GM12878 (cell line): Measurements from ENCODE around the gene NPR2. TPM values are rescaled to one million over a fixed set of nuclear protein-coding genes. Genes with fewer than 3 reads are reported as not detected.

Experiments
- ATAC-seq: fragments of 200-7000 bp; cut with Tn5 transposase; 3 replicates; pipeline ENCODE4 v1.9.1; 2020; ENCODE audit warnings: mild to moderate bottlenecking, moderate library complexity
- BruUV-seq: library from RNA; stranded (reverse); fragments of 400-500 nt; replicated peaks from 2 replicates; lab custom pipeline; 2021; lab: Mats Ljungman, UMichigan
- CTCF ChIA-PET: fragments of 300-600 bp; sonication (Branson Sonifier 250); formaldehyde crosslinking; extraction: SDS; loops from one replicate; lab custom pipeline; 2021; ENCODE audit warnings: inconsistent platforms; lab: Yijun Ruan, JAX
- POLR2A ChIA-PET: fragments of 350-600 bp; formaldehyde crosslinking; extraction: SDS; loops from one replicate; lab custom pipeline; 2021; ENCODE audit warnings: inconsistent platforms; lab: Charles Lee
- RAD21 ChIA-PET: fragments of 300-600 bp; sonication (Branson Sonifier 250); formaldehyde crosslinking; loops from one replicate; lab custom pipeline; 2023; ENCODE audit warnings: antibody characterized with exemption; ENCODE audit not compliant: unreplicated experiment; lab: Charles Lee
- SMC1A ChIA-PET: fragments of 300-600 bp; sonication (Branson Sonifier 250); formaldehyde crosslinking; loops from one replicate; lab custom pipeline; 2023; ENCODE audit not compliant: unreplicated experiment, uncharacterized antibody; lab: Charles Lee
- DNase-seq: peaks from one replicate; pipeline ENCODE4 v3.0.0-alpha.2; 2011; ENCODE audit warnings: low read depth, low spot score
- FAIRE-seq: peaks from 3 replicates; lab custom pipeline; 2011; peaks lifted over from hg19 to GRCh38; lab: Jason Lieb, UNC
- H2AFZ ChIP-seq: 2 replicates; pipeline ENCODE4 v1.6.0; 2011; ENCODE audit warnings: low read depth, low read length, control low read depth; ENCODE audit not compliant: control insufficient read depth
- H3K27ac ChIP-seq: 2 replicates; pipeline ENCODE4 v1.5.1; 2011; ENCODE audit warnings: control low read depth; ENCODE audit not compliant: control insufficient read depth, insufficient read depth
- H3K27me3 ChIP-seq, 2 experiments: replicated peaks in 1 of 2; 2 replicates each; pipeline versions ENCODE4 v1.6.0 to v1.6.1; 2011; ENCODE audit warnings: low read length in 1 of 2; ENCODE audit not compliant: control insufficient read depth in 2 of 2, insufficient read depth in 2 of 2
- H3K36me3 ChIP-seq, 2 experiments: 2 replicates each; pipeline ENCODE4 v1.5.1; 2011; ENCODE audit warnings: low read length in 1 of 2; ENCODE audit not compliant: control insufficient read depth in 2 of 2, insufficient read depth in 2 of 2
- H3K4me1 ChIP-seq: 2 replicates; pipeline ENCODE4 v1.6.1; 2011; ENCODE audit warnings: mild to moderate bottlenecking, low read length, moderate library complexity, mixed read lengths; ENCODE audit not compliant: control insufficient read depth, insufficient read depth
- H3K4me2 ChIP-seq: 2 replicates; pipeline ENCODE4 v1.6.0; 2011; ENCODE audit warnings: control low read depth; ENCODE audit not compliant: control insufficient read depth, insufficient read depth
- H3K4me3 ChIP-seq: fragments of 200-600 bp; sonication (generic); 2 replicates; pipeline ENCODE4 v1.5.1; 2016
- H3K79me2 ChIP-seq: 2 replicates; pipeline ENCODE4 v1.6.0; 2011; ENCODE audit warnings: low read length; ENCODE audit not compliant: control insufficient read depth, insufficient read depth
- H3K9ac ChIP-seq: 2 replicates; pipeline ENCODE4 v1.8.0; 2011; ENCODE audit warnings: low read length, control low read depth, mixed read lengths; ENCODE audit not compliant: control insufficient read depth, insufficient read depth
- H3K9me3 ChIP-seq: replicated peaks from 3 replicates; pipeline ENCODE4 v1.5.1; 2011; ENCODE audit warnings: mild to moderate bottlenecking, low read length; ENCODE audit not compliant: control insufficient read depth, insufficient read depth
- H4K20me1 ChIP-seq: 2 replicates; pipeline ENCODE4 v1.6.0; 2011; ENCODE audit not compliant: control insufficient read depth, insufficient read depth
- BACH1 ChIP-seq: fragments of 450-650 bp; IDR thresholded peaks from 2 replicates; pipeline ENCODE4 v1.6.1; 2017; ENCODE audit warnings: mild to moderate bottlenecking, borderline replicate concordance
- CBFB ChIP-seq: IDR thresholded peaks from 2 replicates; pipeline ENCODE4 v1.6.1; 2016; ENCODE audit warnings: antibody characterized with exemption, low read depth
- E4F1 ChIP-seq: fragments of 450-650 bp; IDR thresholded peaks from 2 replicates; pipeline ENCODE4 v1.6.1; 2018; ENCODE audit warnings: borderline replicate concordance, mild to moderate bottlenecking; ENCODE audit not compliant: partially characterized antibody
- MEF2B ChIP-seq: fragments of 450-650 bp; IDR thresholded peaks from 2 replicates; pipeline ENCODE4 v1.6.1; 2018; ENCODE audit warnings: mild to moderate bottlenecking, moderate library complexity; ENCODE audit not compliant: partially characterized antibody, poor library complexity, severe bottlenecking
- NFYB ChIP-seq: IDR thresholded peaks from 2 replicates; pipeline ENCODE4 v1.6.1; 2011; ENCODE audit warnings: low read depth, mild to moderate bottlenecking, low read length, improper control_type of control experiment, moderate library complexity; ENCODE audit not compliant: insufficient read depth
- RELB ChIP-seq: fragments of 450-650 bp; IDR thresholded peaks from 2 replicates; pipeline ENCODE4 v1.6.1; 2017; ENCODE audit warnings: low read depth, mild to moderate bottlenecking, moderate library complexity
- SMAD1 ChIP-seq: fragments of 450-650 bp; IDR thresholded peaks from 2 replicates; pipeline ENCODE4 v1.6.1; 2018; ENCODE audit warnings: mild to moderate bottlenecking, low read depth; ENCODE audit not compliant: partially characterized antibody
- SP1 ChIP-seq: IDR thresholded peaks from one replicate; pipeline ENCODE4 v1.6.1; 2011; ENCODE audit warnings: low read depth, low read length
- TCF12 ChIP-seq: IDR thresholded peaks from 2 replicates; pipeline ENCODE4 v1.6.1; 2011; ENCODE audit warnings: low read depth, mild to moderate bottlenecking, low read length
- USF1 ChIP-seq: IDR thresholded peaks from 2 replicates; pipeline ENCODE4 v1.6.1; 2011; ENCODE audit warnings: borderline replicate concordance, low read depth, mild to moderate bottlenecking, moderate library complexity, mixed read lengths, low read length; ENCODE audit not compliant: insufficient read depth; ENCODE audit errors: extremely low read length
- YY1 ChIP-seq: IDR thresholded peaks from 2 replicates; pipeline ENCODE4 v1.6.1; 2011; ENCODE audit warnings: low read depth, mild to moderate bottlenecking, low read length
- WGBS: methylation state at CpG from one replicate; pipeline ENCODE4 v1.1.6; 2016; ENCODE audit warnings: low lambda C conversion rate; ENCODE audit not compliant: insufficient replicate concordance, insufficient coverage; ENCODE audit errors: missing lambda C conversion rate; 5-methylcytosine and 5-hydroxymethylcytosine counted together
- in situ Hi-C: fragments of 300-500 bp; cut with MboI; formaldehyde crosslinking; loops from 9 replicates; pipeline ENCODE4 v1.14.3; 2018; ENCODE audit warnings: mixed read lengths
- intact Hi-C: fragments of 100-400 bp; cut with micrococcal nuclease; formaldehyde crosslinking; loops from one replicate; pipeline ENCODE4 v1.14.2; 2022; ENCODE audit not compliant: unreplicated experiment
- polyA plus RNA-seq, 11 experiments: library from polyadenylated mRNA; depleted of rRNA in 4 of 11; unstranded in 6 of 11; stranded (reverse) in 5 of 11; fragments of >200 nt; fragmentation: Nextera tagmentation in 4 of 11; fragmentation: Illumina TruSeq in 1 of 11; extraction: Ambion mirVana in 4 of 11; extraction: Trizol in 1 of 11; gene quantifications; 1 replicate in 1 of 11; 2 replicates in 10 of 11; pipeline versions ENCODE4 v1.2.1 to v1.2.3, GENCODE V29; 2011 to 2016; ENCODE audit warnings: inconsistent platforms in 2 of 11, missing spikeins in 2 of 11, low read depth in 1 of 11
- total RNA-seq, 4 experiments: library from RNA; depleted of rRNA in 3 of 4; stranded (reverse); fragments of >200 nt in 3 of 4; fragmentation: Illumina TruSeq in 1 of 4; extraction: Trizol in 1 of 4; gene quantifications; 2 replicates each; pipeline versions ENCODE4 v1.2.1 to v1.2.3, GENCODE V29; 2013 to 2021

The NPR2 gene
- total and polyA plus RNA-seq, 10 of the 15 experiments (the other 5 are each of a cell fraction or from before 2014, with no cell fraction given): 2.0 to 20.9 (median 6.8) TPM

GRCh38 chr9:35806101-35806500 is 14.7 kb downstream of the NPR2 start:
- no peak for ATAC-seq
- Histone ChIP-seq H3K27me3 (no peaks in the 10 kb centered on the region), H3K4me3 (no peak overlapping the region), H2AFZ (no peak overlapping the region), H3K4me1 (peaks cover 5% of the 10 kb centered on the region), H3K27ac (no peak overlapping the region), H3K9ac (no peak overlapping the region), H3K4me2 (no peak overlapping the region), H3K36me3 (peaks cover 5 to 23% of the 10 kb centered on the region in 2 experiments), H4K20me1 (no peaks in the 10 kb centered on the region), H3K79me2 (no peaks in the 10 kb centered on the region), H3K9me3 (no peaks in the 10 kb centered on the region)
- RAD21 ChIA-PET: no interaction called here
- POLR2A ChIA-PET: no interaction called here
- in situ Hi-C loops: no loop called here
- WGBS: 98% methylated on average over 8 of the region's 8 CpGs
- SMC1A ChIA-PET: interaction anchor here (0.9 kb wide), 1 partner anchor 9 kb away, joined by 4 read pairs; no protein-coding TSS in a partner anchor
- TF ChIP-seq CBFB: no peak
- no peak for DNase-seq
- CTCF ChIA-PET: interaction anchor here (1.6 to 2.0 kb wide), 3 partner anchors 8 to 76 kb away, joined by 4 to 6 read pairs (median 6); partner anchors contain the start of gene HINT2
- intact Hi-C loops: no loop called here
- FAIRE-seq: no peak
- no TSS peak for BruUV-seq

GRCh38 chr9:35808433-35808832 is 17.0 kb downstream of the NPR2 start:
- H3K9ac ChIP-seq: no peak overlapping the region
- CTCF ChIA-PET: interaction anchor here (0.8 to 1.2 kb wide), 4 partner anchors 18 to 74 kb away, joined by 3 to 4 read pairs (median 4); no protein-coding TSS in a partner anchor
- SMC1A ChIA-PET: no interaction called here
- no peaks in the 10 kb centered on the region for H3K9me3 ChIP-seq
- RAD21 ChIA-PET: no interaction called here
- intact Hi-C loops: no loop called here
- no peaks in the 10 kb centered on the region for H3K79me2 ChIP-seq
- DNase-seq (no peak), ATAC-seq (no peak), FAIRE-seq (no peak)
- H2AFZ ChIP-seq: no peak overlapping the region
- peaks cover 5 to 20% of the 10 kb centered on the region in 2 experiments for H3K36me3 ChIP-seq
- peaks cover 24% of the 10 kb centered on the region for H3K4me1 ChIP-seq
- no peak overlapping the region for H3K4me3 ChIP-seq
- in situ Hi-C loops: no loop called here
- H3K27me3 ChIP-seq: no peaks in the 10 kb centered on the region
- WGBS: 91% methylated on average over 9 of the region's 9 CpGs
- H4K20me1 ChIP-seq: no peaks in the 10 kb centered on the region
- no peak overlapping the region for H3K4me2 ChIP-seq
- POLR2A ChIA-PET: no interaction called here
- no peak overlapping the region for H3K27ac ChIP-seq
- BruUV-seq: no TSS peak
- no peak for TF ChIP-seq SMAD1
- no peak for TF ChIP-seq E4F1
- no peak for TF ChIP-seq USF1
- TF ChIP-seq TCF12: no peak
- TF ChIP-seq BACH1: no peak
- TF ChIP-seq MEF2B: no peak
- no peak for TF ChIP-seq YY1
- no peak for TF ChIP-seq SP1
- TF ChIP-seq RELB: no peak
- no peak for TF ChIP-seq NFYB
